IMR-90 (cell line): ENCODE measurements around the gene LRRC37A3.
A peak's percentile ranks its signal among the peaks of the same experiment; 100 is the strongest.
"Not testable (repeated sequence)": the region's sequence is repeated elsewhere in the genome, so short reads cannot be mapped to it uniquely, and the experiment has no call there.

Experiments
- FOS ChIP-seq: fragments of 150-350 bp; IDR thresholded peaks from 2 replicates; pipeline ENCODE4 v1.6.1; 2016; ENCODE audit warnings: low read depth, low read length
- TF ChIP-seq, protein P1 (sequence below): fragments of 150-350 bp; IDR thresholded peaks from 2 replicates; pipeline ENCODE4 v1.6.1; 2016; ENCODE audit warnings: low read depth, mild to moderate bottlenecking, low read length, moderate library complexity, borderline replicate concordance
- TF ChIP-seq, protein P2 (sequence below): conservative IDR thresholded peaks from 2 replicates; pipeline ENCODE4 v1.5.1; 2012; ENCODE audit warnings: mild to moderate bottlenecking, low read depth, low read length, improper control_type of control experiment

DNA sequence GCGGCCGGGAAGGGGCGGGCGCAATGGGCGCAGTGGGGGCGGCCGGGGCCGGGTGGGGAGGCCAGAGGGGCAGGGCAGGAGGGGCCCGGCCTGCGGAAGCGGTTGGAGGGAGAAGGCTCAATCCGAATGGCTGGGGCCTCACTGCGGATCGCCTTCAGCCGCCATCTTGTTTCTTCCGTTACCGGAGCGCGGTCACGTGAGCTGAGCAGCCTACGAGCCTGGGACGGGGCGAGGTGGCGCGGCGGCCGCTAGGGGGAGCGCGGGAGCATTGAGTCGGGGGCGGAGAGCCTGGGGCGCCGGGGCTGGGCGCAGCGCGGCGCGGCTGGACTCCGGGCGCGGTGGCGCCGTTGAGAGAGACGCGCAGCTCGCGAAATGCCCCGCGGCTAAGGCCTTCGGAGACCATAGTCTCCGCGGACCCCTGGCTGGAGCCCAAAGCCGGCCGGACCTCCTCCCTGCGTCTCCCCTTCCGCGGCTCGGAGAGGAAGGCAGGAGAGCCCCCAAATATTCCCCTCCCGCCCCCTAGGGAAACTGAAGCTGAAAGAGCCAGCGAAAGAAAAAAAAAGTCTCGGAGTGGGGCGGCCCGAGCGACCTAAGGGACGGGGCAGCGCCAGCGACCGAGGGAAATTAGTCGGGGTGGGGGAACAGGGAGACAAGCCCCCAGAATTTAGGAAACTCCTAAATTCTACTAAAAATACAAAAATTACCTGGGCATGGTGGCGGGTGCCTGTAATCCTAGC, at the start of gene LRRC37A3:
- TF ChIP-seq, protein P1, sequence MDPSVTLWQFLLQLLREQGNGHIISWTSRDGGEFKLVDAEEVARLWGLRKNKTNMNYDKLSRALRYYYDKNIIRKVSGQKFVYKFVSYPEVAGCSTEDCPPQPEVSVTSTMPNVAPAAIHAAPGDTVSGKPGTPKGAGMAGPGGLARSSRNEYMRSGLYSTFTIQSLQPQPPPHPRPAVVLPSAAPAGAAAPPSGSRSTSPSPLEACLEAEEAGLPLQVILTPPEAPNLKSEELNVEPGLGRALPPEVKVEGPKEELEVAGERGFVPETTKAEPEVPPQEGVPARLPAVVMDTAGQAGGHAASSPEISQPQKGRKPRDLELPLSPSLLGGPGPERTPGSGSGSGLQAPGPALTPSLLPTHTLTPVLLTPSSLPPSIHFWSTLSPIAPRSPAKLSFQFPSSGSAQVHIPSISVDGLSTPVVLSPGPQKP, result not testable (repeated sequence)
- not testable (repeated sequence) for TF ChIP-seq FOS
- TF ChIP-seq, protein P2, sequence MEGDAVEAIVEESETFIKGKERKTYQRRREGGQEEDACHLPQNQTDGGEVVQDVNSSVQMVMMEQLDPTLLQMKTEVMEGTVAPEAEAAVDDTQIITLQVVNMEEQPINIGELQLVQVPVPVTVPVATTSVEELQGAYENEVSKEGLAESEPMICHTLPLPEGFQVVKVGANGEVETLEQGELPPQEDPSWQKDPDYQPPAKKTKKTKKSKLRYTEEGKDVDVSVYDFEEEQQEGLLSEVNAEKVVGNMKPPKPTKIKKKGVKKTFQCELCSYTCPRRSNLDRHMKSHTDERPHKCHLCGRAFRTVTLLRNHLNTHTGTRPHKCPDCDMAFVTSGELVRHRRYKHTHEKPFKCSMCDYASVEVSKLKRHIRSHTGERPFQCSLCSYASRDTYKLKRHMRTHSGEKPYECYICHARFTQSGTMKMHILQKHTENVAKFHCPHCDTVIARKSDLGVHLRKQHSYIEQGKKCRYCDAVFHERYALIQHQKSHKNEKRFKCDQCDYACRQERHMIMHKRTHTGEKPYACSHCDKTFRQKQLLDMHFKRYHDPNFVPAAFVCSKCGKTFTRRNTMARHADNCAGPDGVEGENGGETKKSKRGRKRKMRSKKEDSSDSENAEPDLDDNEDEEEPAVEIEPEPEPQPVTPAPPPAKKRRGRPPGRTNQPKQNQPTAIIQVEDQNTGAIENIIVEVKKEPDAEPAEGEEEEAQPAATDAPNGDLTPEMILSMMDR, result peak; percentile 91
